Sigmoid colon (tissue), 7 donors: ENCODE results near the gene ZNF567. TPM values are rescaled to one million over a fixed set of nuclear protein-coding genes. Genes with fewer than 3 reads are reported as not detected.

ENCODE experiments used
- DNase-seq: peaks from one replicate; pipeline ENCODE4 v3.0.0-alpha.2; 2019
- H3K27ac ChIP-seq, 4 donors: fragments of 200-600 bp; sonication (generic); one replicate each; pipeline ENCODE4 v1.5.1; 2016 to 2019; ENCODE audit warnings: mild to moderate bottlenecking in 1 of 4
- H3K27me3 ChIP-seq, 3 donors: fragments of 200-600 bp; sonication (generic); one replicate each; pipeline ENCODE4 v1.5.1; 2019; ENCODE audit warnings: mild to moderate bottlenecking in 1 of 3
- H3K36me3 ChIP-seq, 4 donors: fragments of 200-600 bp; sonication (generic); one replicate each; pipeline ENCODE4 v1.5.1; 2016 to 2019
- H3K4me1 ChIP-seq, 4 donors: fragments of 200-600 bp; sonication (generic); one replicate each; pipeline ENCODE4 v1.5.1; 2017 to 2019
- H3K4me3 ChIP-seq, 4 donors: fragments of 200-600 bp; sonication (generic); one replicate each; pipeline ENCODE4 v1.5.1; 2017 to 2019; ENCODE audit warnings: mild to moderate bottlenecking in 2 of 4, moderate library complexity in 1 of 4
- H3K9me3 ChIP-seq, 4 donors: fragments of 200-600 bp in 3 of 4; sonication (generic) in 3 of 4; one replicate each; pipeline versions ENCODE4 v1.5.1 to v1.6.1; 2013 to 2019
- CTCF ChIP-seq, 4 experiments: fragments of 450-650 bp in 3 of 4; fragments of 200-600 bp in 1 of 4; IDR thresholded peaks; one replicate each; pipeline ENCODE4 v1.5.1; 2016 to 2019; ENCODE audit warnings: antibody characterized with exemption in 4 of 4, mild to moderate bottlenecking in 3 of 4, moderate library complexity in 2 of 4
- EP300 ChIP-seq, 4 donors: sonication (generic); formaldehyde crosslinking; IDR thresholded peaks; one replicate each; pipeline ENCODE4 v1.6.1; 2017; ENCODE audit warnings: antibody characterized with exemption in 4 of 4
- POLR2A ChIP-seq, 2 donors: fragments of 450-650 bp; IDR thresholded peaks; one replicate each; pipeline ENCODE4 v1.6.1; 2016; ENCODE audit warnings: antibody characterized with exemption in 2 of 2, mild to moderate bottlenecking in 2 of 2, moderate library complexity in 2 of 2
- WGBS, 2 donors: extraction: QIAGEN DNeasy Blood & Tissue Kit; methylation state at CpG; one replicate each; pipeline ENCODE4 v1.1.7; 2013; 5-methylcytosine and 5-hydroxymethylcytosine counted together
- intact Hi-C: fragments of 100-400 bp; cut with DNase I; formaldehyde crosslinking; loops from one replicate; pipeline ENCODE4 v1.15.1; 2023
- polyA plus RNA-seq, 3 donors: library from polyadenylated mRNA; stranded (reverse); fragments of 200-250 nt; gene quantifications; one replicate each; pipeline ENCODE4 v1.2.3, GENCODE V29; 2013
- total RNA-seq, 4 donors: library from RNA; depleted of rRNA; stranded (reverse); fragments of >200 nt; gene quantifications; one replicate each; pipeline ENCODE4 v1.1.0, GENCODE V29; 2016
- donor health status: healthy with polysubstance abuse.
- donor health status: Bipolar disorder and iron deficiency.
- donor health status: healthy.

ZNF567 gene
- total and polyA plus RNA-seq, 7 donors = 1.2 to 13.9 (median 7.2) TPM

- H3K36me3 ChIP-seq = peaks cover 11 to 96% (median 55%) of the 10 kb centered on the region in 4 donors
- peaks cover 69 to 96% (median 83%) of the 10 kb centered on the region in 4 donors for H3K9me3 ChIP-seq
- no peak for TF ChIP-seq CTCF (IDR thresholded peaks at IDR 0.05)
- TF ChIP-seq EP300 (IDR thresholded peaks at IDR 0.05) = no peak
- TF ChIP-seq POLR2A (IDR thresholded peaks at IDR 0.05) = no peak
- H3K4me1 ChIP-seq = no peaks in the 10 kb centered on the region
- WGBS, 2 donors = 97 to 98% methylated on average over 4 of the region's 4 CpGs
- H3K27me3 ChIP-seq = no peaks in the 10 kb centered on the region
- intact Hi-C loops = no loop called here
- H3K4me3 ChIP-seq = no peak overlapping the region
- no peak for DNase-seq
- no peak overlapping the region for H3K27ac ChIP-seq
These were observed 62.8 kb downstream of the ZNF567 start for GRCh38 chr19:36750066-36750691.

Other genes starting within 250 kb of the ZNF567 start
- 10 to 100 TPM; 15.5 to 21.6 (median 18.4) TPM for gene ZNF566, start 198.1 kb upstream of the ZNF567 start, total RNA-seq
- 1 to 10 TPM; 1.6 to 3.9 (median 2.4) TPM for gene ZNF566, start 198.1 kb upstream of the ZNF567 start, polyA plus RNA-seq
- gene ZNF260, start 159.3 kb upstream of the ZNF567 start, total RNA-seq = 10 to 100 TPM in 3 of 4 donors, 1 to 10 TPM in 1; 5.7 to 11.9 (median 11.0) TPM
- 1 to 10 TPM; 1.8 to 3.5 (median 2.8) TPM for gene ZNF260, start 159.3 kb upstream of the ZNF567 start, polyA plus RNA-seq
- gene ZNF529, start 114.3 kb upstream of the ZNF567 start, total RNA-seq = 10 to 100 TPM; 14.2 to 25.2 (median 20.2) TPM
- 1 to 10 TPM in 1 of 3 donors, under 1 TPM in 2; 0.60 to 3.5 (median 0.69) TPM for gene ZNF529, start 114.3 kb upstream of the ZNF567 start, polyA plus RNA-seq
- 10 to 100 TPM; 13.2 to 22.8 (median 19.5) TPM for gene ZNF382, start 82.3 kb upstream of the ZNF567 start, total RNA-seq
- gene ZNF382, start 82.3 kb upstream of the ZNF567 start, polyA plus RNA-seq = 1 to 10 TPM in 1 of 3 donors, under 1 TPM in 1, not detected in 1; 0.60 to 2.1 TPM
- gene ZNF461, start 20.8 kb upstream of the ZNF567 start, total RNA-seq = 10 to 100 TPM in 2 of 4 donors, 1 to 10 TPM in 2; 6.6 to 11.1 (median 9.4) TPM
- 1 to 10 TPM in 2 of 3 donors, under 1 TPM in 1; 0.92 to 3.6 (median 3.5) TPM for gene ZNF461, start 20.8 kb upstream of the ZNF567 start, polyA plus RNA-seq
- 1 to 10 TPM; 2.2 to 4.6 (median 3.3) TPM for gene ZNF850, start 85.2 kb downstream of the ZNF567 start, total RNA-seq
- 1 to 10 TPM in 1 of 3 donors, under 1 TPM in 2; 0.23 to 1.2 (median 0.55) TPM for gene ZNF850, start 85.2 kb downstream of the ZNF567 start, polyA plus RNA-seq
- 10 to 100 TPM in 1 of 4 donors, 1 to 10 TPM in 3; 8.6 to 13.3 (median 9.6) TPM for gene ZNF790, start 150.8 kb downstream of the ZNF567 start, total RNA-seq
- 1 to 10 TPM; 1.8 to 3.3 (median 2.3) TPM for gene ZNF790, start 150.8 kb downstream of the ZNF567 start, polyA plus RNA-seq
- gene ZNF345, start 163.3 kb downstream of the ZNF567 start, total RNA-seq = 10 to 100 TPM in 1 of 4 donors, 1 to 10 TPM in 3; 4.6 to 13.0 (median 6.2) TPM
- gene ZNF345, start 163.3 kb downstream of the ZNF567 start, polyA plus RNA-seq = 1 to 10 TPM in 2 of 3 donors, under 1 TPM in 1; 0.69 to 3.6 (median 3.1) TPM
- 1 to 10 TPM; 3.6 to 6.4 (median 4.8) TPM for gene ZNF829, start 228.7 kb downstream of the ZNF567 start, total RNA-seq
- gene ZNF829, start 228.7 kb downstream of the ZNF567 start, polyA plus RNA-seq = 1 to 10 TPM in 1 of 3 donors, under 1 TPM in 2; under 0.01 to 1.3 (median 0.23) TPM
- gene ZNF568, start 228.7 kb downstream of the ZNF567 start, total RNA-seq = 10 to 100 TPM in 3 of 4 donors, 1 to 10 TPM in 1; 8.7 to 18.9 (median 14.0) TPM
- gene ZNF568, start 228.7 kb downstream of the ZNF567 start, polyA plus RNA-seq = 1 to 10 TPM in 1 of 3 donors, under 1 TPM in 2; 0.60 to 3.2 (median 0.69) TPM